ENCODE measurements around the gene NR5A2. TPM values are rescaled to one million over a fixed set of nuclear protein-coding genes. Genes with fewer than 3 reads are reported as not detected.

NR5A2 gene
- total RNA-seq, 1 experiment from 2014 or later, result 2.1 TPM

GRCh38 chr1:200168926-200169325, 141.4 kb downstream of the NR5A2 start:
- Histone ChIP-seq H2AFZ (no peak overlapping the region), H3K36me3 (ENCODE audit: low read depth) (no peaks in the 10 kb centered on the region), H4K20me1 (ENCODE audit: insufficient read depth) (no peaks in the 10 kb centered on the region), H3K4me3 (no peak overlapping the region), H3K79me2 (ENCODE audit: low read depth) (no peaks in the 10 kb centered on the region), H3K27me3 (ENCODE audit: insufficient read depth, low read depth) (no peaks in the 10 kb centered on the region), H3K9me3 (ENCODE audit: insufficient read depth, low read depth) (no peaks in the 10 kb centered on the region), H3F3A (ENCODE audit: insufficient read depth, low read depth) (no peaks in the 10 kb centered on the region), H3K4me2 (no peak overlapping the region), H3K9me2 (ENCODE audit: insufficient read depth) (no peaks in the 10 kb centered on the region), H3K4me1 (replicated peaks; ENCODE audit: insufficient read depth) (no peaks in the 10 kb centered on the region), H3K27ac (no peak overlapping the region)
- POLR2A ChIA-PET (ENCODE audit: unreplicated experiment), result no interaction called here
- no peak for DNase-seq
- CTCF ChIA-PET, result no interaction called here
- TF ChIP-seq EZH2 (IDR thresholded peaks at IDR 0.05; ENCODE audit: low read depth) (no peak), CTCF (conservative IDR thresholded peaks at IDR 0.05) (no peak)
- BruUV-seq (replicated peaks), result no TSS peak
- intact Hi-C loops (cut with micrococcal nuclease; ENCODE audit: unreplicated experiment), result no loop called here

- CTCF ChIA-PET, result interaction anchor here (0.5 kb wide), 1 partner anchor 9 kb away, joined by 3 read pairs; no protein-coding TSS in a partner anchor
Observed at GRCh38 chr1:200172311-200172710, 144.8 kb downstream of the NR5A2 start.

GRCh38 chr1:200173097-200173618, 145.6 kb downstream of the NR5A2 start:
- BruUV-seq (replicated peaks), result no TSS peak

More at GRCh38 chr1:200172311-200172710, 144.8 kb downstream of the NR5A2 start:
- H3K4me1 ChIP-seq (replicated peaks; ENCODE audit: insufficient read depth), result no peaks in the 10 kb centered on the region
- no peak overlapping the region for H3K4me2 ChIP-seq
- H3F3A ChIP-seq (ENCODE audit: insufficient read depth, low read depth), result no peaks in the 10 kb centered on the region
- H4K20me1 ChIP-seq (ENCODE audit: insufficient read depth), result no peaks in the 10 kb centered on the region
- no peaks in the 10 kb centered on the region for H3K36me3 ChIP-seq (ENCODE audit: low read depth)
- no peak overlapping the region for H3K4me3 ChIP-seq
- no TSS peak for BruUV-seq (replicated peaks)
- H3K9me3 ChIP-seq (ENCODE audit: insufficient read depth, low read depth), result no peaks in the 10 kb centered on the region
- H2AFZ ChIP-seq, result no peak overlapping the region
- H3K27me3 ChIP-seq (ENCODE audit: insufficient read depth, low read depth), result no peaks in the 10 kb centered on the region
- no peak for DNase-seq
- no peak overlapping the region for H3K27ac ChIP-seq
- intact Hi-C loops (cut with micrococcal nuclease; ENCODE audit: unreplicated experiment), result no loop called here
- POLR2A ChIA-PET (ENCODE audit: unreplicated experiment), result no interaction called here
- H3K79me2 ChIP-seq (ENCODE audit: low read depth), result no peaks in the 10 kb centered on the region
- TF ChIP-seq EZH2 (IDR thresholded peaks at IDR 0.05; ENCODE audit: low read depth) (no peak), CTCF (conservative IDR thresholded peaks at IDR 0.05) (no peak)
- H3K9me2 ChIP-seq (ENCODE audit: insufficient read depth), result no peaks in the 10 kb centered on the region

More at GRCh38 chr1:200173097-200173618, 145.6 kb downstream of the NR5A2 start:
- no peaks in the 10 kb centered on the region for H3K9me3 ChIP-seq (ENCODE audit: insufficient read depth, low read depth)
- no peaks in the 10 kb centered on the region for H4K20me1 ChIP-seq (ENCODE audit: insufficient read depth)
- H2AFZ ChIP-seq, result no peak overlapping the region
- POLR2A ChIA-PET (ENCODE audit: unreplicated experiment), result no interaction called here
- no peak overlapping the region for H3K27ac ChIP-seq
- intact Hi-C loops (cut with micrococcal nuclease; ENCODE audit: unreplicated experiment), result no loop called here
- H3K36me3 ChIP-seq (ENCODE audit: low read depth), result no peaks in the 10 kb centered on the region
- H3K4me3 ChIP-seq, result no peak overlapping the region
- no peaks in the 10 kb centered on the region for H3K27me3 ChIP-seq (ENCODE audit: insufficient read depth, low read depth)
- no peaks in the 10 kb centered on the region for H3K79me2 ChIP-seq (ENCODE audit: low read depth)
- TF ChIP-seq EZH2 (IDR thresholded peaks at IDR 0.05; ENCODE audit: low read depth) (no peak), CTCF (conservative IDR thresholded peaks at IDR 0.05) (no peak)
- H3K4me1 ChIP-seq (replicated peaks; ENCODE audit: insufficient read depth), result no peaks in the 10 kb centered on the region
- CTCF ChIA-PET, result interaction anchor here (0.7 kb wide), 2 partner anchors 32 to 58 kb away, joined by 5 to 10 read pairs; no protein-coding TSS in a partner anchor
- no peak for DNase-seq
- no peaks in the 10 kb centered on the region for H3F3A ChIP-seq (ENCODE audit: insufficient read depth, low read depth)
- no peak overlapping the region for H3K4me2 ChIP-seq
- H3K9me2 ChIP-seq (ENCODE audit: insufficient read depth), result no peaks in the 10 kb centered on the region

Measured in PC-9 (cell line).